A673 (cell line): ENCODE results near the gene SUPT7L. TPM values are rescaled to one million over a fixed set of nuclear protein-coding genes. Genes with fewer than 3 reads are reported as not detected.

Experiments used
- BruUV-seq: library from RNA; stranded (reverse); fragments of 400-500 nt; replicated peaks from 2 replicates; lab custom pipeline; 2021; lab: Mats Ljungman, UMichigan
- CTCF ChIA-PET: fragments of 300-600 bp; sonication (Branson Sonifier 250); formaldehyde crosslinking; loops from one replicate; lab custom pipeline; 2022; ENCODE audit warnings: antibody characterized with exemption; lab: Charles Lee
- POLR2A ChIA-PET: fragments of 300-600 bp; sonication (Branson Sonifier 250); formaldehyde crosslinking; loops from one replicate; lab custom pipeline; 2022; ENCODE audit warnings: antibody characterized with exemption; ENCODE audit not compliant: low non-redundant PET; lab: Charles Lee
- DNase-seq: peaks from one replicate; pipeline ENCODE4 v3.0.0-alpha.2; 2015; ENCODE audit warnings: low spot score
- H3K27ac ChIP-seq: fragments of 200-600 bp; sonication (generic); 2 replicates; pipeline ENCODE4 v1.5.1; 2016; ENCODE audit warnings: mixed run types, low read depth, mild to moderate bottlenecking, mixed read lengths, antibody characterized with exemption, low read length; ENCODE audit not compliant: poor library complexity, severe bottlenecking
- H3K27me3 ChIP-seq: fragments of 200-600 bp; sonication (generic); replicated peaks from 2 replicates; pipeline ENCODE4 v1.6.1; 2017; ENCODE audit warnings: mixed run types, low read depth, mild to moderate bottlenecking, mixed read lengths, antibody characterized with exemption, low read length; ENCODE audit not compliant: insufficient read depth, poor library complexity
- H3K36me3 ChIP-seq: fragments of 200-600 bp; sonication (generic); 2 replicates; pipeline ENCODE4 v1.6.1; 2016; ENCODE audit warnings: mixed run types, mild to moderate bottlenecking, mixed read lengths, antibody characterized with exemption, low read length; ENCODE audit not compliant: insufficient read depth, poor library complexity, severe bottlenecking
- H3K4me1 ChIP-seq: fragments of 200-600 bp; sonication (generic); 2 replicates; pipeline ENCODE4 v1.6.1; 2017; ENCODE audit warnings: mixed run types, mild to moderate bottlenecking, mixed read lengths, antibody characterized with exemption, low read length; ENCODE audit not compliant: insufficient read depth, poor library complexity, severe bottlenecking
- H3K4me3 ChIP-seq: fragments of 200-600 bp; sonication (generic); 2 replicates; pipeline ENCODE4 v1.5.1; 2016; ENCODE audit warnings: low read depth, mixed run types, mild to moderate bottlenecking, mixed read lengths, low read length; ENCODE audit not compliant: poor library complexity, severe bottlenecking
- H3K9me3 ChIP-seq: fragments of 200-600 bp; sonication (generic); 2 replicates; pipeline ENCODE4 v1.6.1; 2016; ENCODE audit warnings: mixed run types, low read depth, mild to moderate bottlenecking, mixed read lengths, antibody characterized with exemption, low read length; ENCODE audit not compliant: poor library complexity, severe bottlenecking
- CTCF ChIP-seq: fragments of 300-800, 200-600 bp; sonication (generic); conservative IDR thresholded peaks from 2 replicates; pipeline ENCODE4 v1.5.1; 2017; ENCODE audit warnings: low read depth, mild to moderate bottlenecking, antibody characterized with exemption, low read length, moderate library complexity, mixed read lengths
- EZH2 ChIP-seq: fragments of 200-600 bp; sonication (generic); IDR thresholded peaks from 2 replicates; pipeline ENCODE4 v1.6.1; 2017; ENCODE audit warnings: borderline replicate concordance, low read depth, mild to moderate bottlenecking, mixed read lengths, antibody characterized with exemption, low read length; ENCODE audit not compliant: poor library complexity, severe bottlenecking
- intact Hi-C: fragments of 100-400 bp; cut with micrococcal nuclease; formaldehyde crosslinking; loops from one replicate; pipeline ENCODE4 v1.10.0; 2022; ENCODE audit not compliant: unreplicated experiment
- total RNA-seq: library from RNA; stranded (reverse); gene quantifications from 2 replicates; pipeline ENCODE4 v1.2.3, GENCODE V29; 2021

The SUPT7L gene
- total RNA-seq, 1 experiment from 2014 or later = 33.1 TPM

GRCh38 chr2:27661371-27661770 is 2.0 kb downstream of the SUPT7L start:
- no peak for DNase-seq
- POLR2A ChIA-PET = no interaction called here
- CTCF ChIA-PET = no interaction called here
- H3K4me1 ChIP-seq = peaks cover 20% of the 10 kb centered on the region
- peaks cover 48% of the 10 kb centered on the region for H3K36me3 ChIP-seq
- H3K27me3 ChIP-seq = no peaks in the 10 kb centered on the region
- TF ChIP-seq CTCF (no peak), EZH2 (no peak)
- no peaks in the 10 kb centered on the region for H3K9me3 ChIP-seq
- H3K27ac ChIP-seq = no peak overlapping the region
- BruUV-seq = no TSS peak
- intact Hi-C loops = loop anchor here (10.0 kb wide), 1 partner anchor 257 kb away; the partner anchor contains the start of gene PPM1G
- H3K4me3 ChIP-seq = no peak overlapping the region

GRCh38 chr2:27655155-27655951 is 8.1 kb downstream of the SUPT7L start:
- CTCF ChIA-PET = no interaction called here
- Histone ChIP-seq H3K9me3 (no peaks in the 10 kb centered on the region), H3K4me1 (no peaks in the 10 kb centered on the region), H3K27me3 (no peaks in the 10 kb centered on the region), H3K27ac (no peak overlapping the region), H3K36me3 (peaks cover 78% of the 10 kb centered on the region), H3K4me3 (no peak overlapping the region)
- no peak for TF ChIP-seq CTCF
- TF ChIP-seq EZH2 = no peak
- no TSS peak for BruUV-seq
- POLR2A ChIA-PET = no interaction called here
- intact Hi-C loops = no loop called here
- no peak for DNase-seq

DNA sequence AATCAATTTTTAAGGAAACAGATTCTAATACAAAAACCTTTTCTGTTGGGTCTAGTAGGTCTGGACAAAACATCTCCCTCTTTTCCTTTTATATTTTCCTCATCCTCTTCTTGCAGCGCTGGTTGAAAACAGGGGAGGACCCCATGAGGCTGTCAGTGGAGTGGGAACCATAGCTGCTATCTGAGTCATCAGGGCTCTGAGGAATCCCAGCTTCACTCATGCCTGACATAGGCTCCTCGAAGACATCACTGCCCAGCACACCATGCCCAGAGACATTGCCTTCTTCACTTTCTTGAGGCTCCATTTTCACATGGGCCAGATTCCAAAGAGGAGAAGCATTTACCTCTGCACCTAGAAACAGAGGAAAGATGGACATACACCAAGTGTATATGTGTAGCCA is 10.0 kb downstream of the SUPT7L start:
- no peak for DNase-seq
- Histone ChIP-seq H3K36me3 (peaks cover 74% of the 10 kb centered on the region), H3K9me3 (no peaks in the 10 kb centered on the region), H3K4me1 (no peaks in the 10 kb centered on the region), H3K4me3 (no peak overlapping the region), H3K27ac (no peak overlapping the region), H3K27me3 (no peaks in the 10 kb centered on the region)
- BruUV-seq = no TSS peak
- POLR2A ChIA-PET = no interaction called here
- TF ChIP-seq EZH2 = no peak
- no peak for TF ChIP-seq CTCF
- CTCF ChIA-PET = no interaction called here
- intact Hi-C loops = no loop called here
